Activated gamma-delta T cell (primary cell): ENCODE measurements around the gene KTN1.

Source experiments
- DNase-seq: peaks from one replicate; lab custom pipeline; 2025; lab: John Stamatoyannopoulos, UW

KTN1 gene

DNA sequence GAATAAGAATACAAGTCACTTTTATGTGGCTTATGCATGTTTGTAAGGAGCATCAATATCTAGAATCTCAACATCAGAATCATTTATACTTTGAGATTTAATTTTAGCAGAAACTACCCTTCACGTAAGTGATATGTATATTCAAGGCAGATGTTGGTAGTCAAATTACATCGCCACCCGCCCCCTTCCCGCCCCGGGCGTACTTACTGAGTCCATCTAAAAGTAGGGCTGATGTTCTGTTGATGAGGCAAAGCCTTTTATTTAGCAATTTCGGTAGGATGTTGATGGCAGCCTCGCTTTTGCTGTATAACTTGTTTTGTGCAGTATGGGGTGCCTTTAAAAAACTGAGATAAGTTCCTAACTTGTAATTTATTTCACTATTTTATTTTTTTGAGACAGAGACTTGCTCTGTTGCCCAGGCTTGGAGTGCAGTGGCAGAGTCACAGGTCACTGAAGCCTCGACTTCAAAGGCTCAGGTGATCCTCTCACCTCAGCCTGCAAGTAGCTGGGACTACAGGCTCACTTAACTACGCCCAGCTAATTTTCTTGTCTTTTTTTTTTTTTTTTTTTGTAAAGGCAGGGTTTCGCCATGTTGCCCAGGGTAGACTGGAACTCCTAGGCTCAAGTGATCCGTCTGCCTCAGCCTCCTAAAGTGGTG, 30.8 kb downstream of the KTN1 start:
- no peak for DNase-seq

GRCh38 chr14:55611859-55612258, 31.9 kb downstream of the KTN1 start:
- DNase-seq: no peak

GRCh38 chr14:55614304-55614703, 34.3 kb downstream of the KTN1 start:
- DNase-seq: no peak

- no peak for DNase-seq
Observed at GRCh38 chr14:55620277-55620676, 40.3 kb downstream of the KTN1 start.

DNA sequence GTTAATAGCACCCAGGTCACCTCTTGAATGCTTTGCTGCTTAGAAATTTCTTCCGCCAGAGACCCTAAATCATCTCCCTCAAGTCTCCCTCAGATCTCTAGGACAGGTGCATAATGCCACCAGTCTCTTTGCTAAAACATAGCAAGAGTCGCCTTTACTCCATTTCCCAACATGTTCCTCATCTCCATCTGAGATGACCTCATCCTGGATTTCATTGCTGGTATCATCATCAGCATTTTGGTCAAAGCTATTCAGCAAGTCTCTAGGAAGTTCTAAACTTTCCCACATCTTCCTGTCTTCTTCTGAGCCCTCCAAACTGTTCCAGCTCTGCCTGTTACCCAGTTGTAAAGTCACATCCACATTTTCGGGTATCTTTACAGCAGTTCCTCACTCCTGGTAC, 41.0 kb downstream of the KTN1 start:
- DNase-seq: no peak

GRCh38 chr14:55621391-55621790, 41.4 kb downstream of the KTN1 start:
- no peak for DNase-seq

DNA sequence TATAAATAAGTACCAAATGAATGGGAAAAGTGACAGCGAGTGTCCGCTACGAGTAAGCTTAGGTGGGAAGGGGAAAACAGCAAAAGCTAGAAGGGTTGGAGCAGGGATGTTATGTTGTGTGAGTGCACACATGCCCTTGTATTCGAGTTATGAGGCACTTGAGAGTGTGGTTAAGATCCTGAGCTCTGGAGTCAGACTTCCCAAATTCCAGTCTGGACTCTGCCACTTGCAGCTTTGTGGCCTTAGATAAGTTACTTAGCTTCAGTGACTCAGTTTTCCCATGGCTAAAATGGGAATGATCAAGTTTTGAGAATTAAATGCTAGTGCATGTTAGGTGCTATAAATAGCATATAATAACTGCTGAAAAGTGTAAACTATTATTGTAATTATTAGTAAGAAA, 44.9 kb downstream of the KTN1 start:
- no peak for DNase-seq

- no peak for DNase-seq
Observed at GRCh38 chr14:55625481-55625880, 45.5 kb downstream of the KTN1 start.

DNA sequence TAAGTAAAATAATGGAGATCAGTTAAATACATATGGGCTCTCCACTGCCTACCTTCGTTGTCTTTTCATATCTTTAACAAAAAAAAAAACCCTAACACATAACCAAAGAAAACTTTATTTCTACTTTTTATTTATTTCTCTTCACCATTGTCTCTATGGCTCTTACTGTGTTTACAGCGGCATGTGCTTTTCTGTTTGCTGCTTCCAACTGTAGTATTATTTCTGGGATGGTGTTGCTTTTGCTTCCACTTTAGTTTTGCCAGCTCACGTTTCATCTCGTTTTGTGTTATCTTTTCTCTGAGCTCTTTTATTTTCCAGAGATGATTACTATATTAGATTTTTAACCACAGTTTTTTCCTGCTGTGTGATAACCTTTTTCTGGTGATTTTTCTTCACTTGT, 46.1 kb downstream of the KTN1 start:
- DNase-seq: no peak

DNA sequence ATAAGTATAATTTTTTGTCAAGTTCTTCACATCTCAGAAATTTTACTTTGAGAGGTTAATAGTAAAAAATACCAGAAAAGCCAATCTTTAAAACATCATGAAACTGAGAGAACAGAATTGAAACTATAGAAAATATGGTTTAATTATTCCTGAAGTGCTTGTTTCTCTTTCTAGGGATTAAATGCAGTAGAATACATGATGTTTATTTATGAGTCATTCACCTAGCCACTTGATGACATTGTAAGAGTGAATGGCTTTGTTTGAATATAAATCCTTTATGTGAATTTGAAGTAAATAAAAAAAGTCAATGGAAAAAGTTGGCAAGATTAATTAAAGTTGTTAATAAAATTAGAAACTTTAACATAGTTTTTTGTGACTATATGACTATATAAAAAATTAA, 48.4 kb downstream of the KTN1 start:
- no peak for DNase-seq

GRCh38 chr14:55638665-55639064, 58.7 kb downstream of the KTN1 start:
- DNase-seq: no peak

DNA sequence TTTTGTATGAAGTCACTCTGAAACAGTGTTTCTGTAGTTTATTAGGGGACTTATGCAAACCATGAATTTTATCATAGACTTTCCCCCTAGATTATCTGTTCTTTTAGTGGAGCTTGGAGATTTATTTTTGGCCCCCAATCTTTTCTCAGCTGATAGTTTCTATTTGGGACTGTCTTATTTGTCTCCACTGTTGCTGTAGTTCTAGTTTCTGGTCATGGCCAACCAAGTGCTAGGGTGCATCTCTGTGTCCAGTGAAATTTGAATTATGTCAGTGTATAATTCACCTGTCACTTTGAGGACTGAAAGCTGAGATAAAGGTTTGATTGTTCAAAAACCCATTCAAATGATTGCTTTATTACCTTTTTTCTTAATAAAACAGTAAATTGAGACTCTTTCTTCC, 61.3 kb downstream of the KTN1 start:
- DNase-seq: no peak

GRCh38 chr14:55641954-55642353, 61.9 kb downstream of the KTN1 start:
- DNase-seq: no peak

- DNase-seq: no peak
Observed at GRCh38 chr14:55645145-55645544, 65.1 kb downstream of the KTN1 start.

- DNase-seq: no peak
Observed at GRCh38 chr14:55645845-55646832, 66.1 kb downstream of the KTN1 start.

GRCh38 chr14:55650992-55651391, 71.0 kb downstream of the KTN1 start:
- DNase-seq: no peak

DNA sequence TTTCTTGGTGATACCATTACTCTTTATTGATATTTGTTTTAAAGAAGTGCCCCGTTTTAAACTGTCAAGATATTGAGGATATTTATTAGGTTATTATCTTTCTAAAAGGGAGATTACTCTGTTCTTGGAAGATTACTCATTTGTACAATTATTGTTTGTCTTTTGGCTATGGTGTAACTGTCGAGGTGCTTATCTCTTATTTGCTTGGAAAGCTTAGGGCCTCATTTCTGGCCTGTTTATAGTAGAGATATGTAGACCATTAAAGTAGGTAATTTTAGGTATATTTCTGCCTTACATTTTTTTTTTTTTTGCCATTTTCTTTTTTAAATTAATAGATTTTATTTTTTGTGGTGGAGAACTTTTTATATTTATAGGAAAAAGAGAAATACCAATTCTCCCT, 74.2 kb downstream of the KTN1 start:
- no peak for DNase-seq

DNA sequence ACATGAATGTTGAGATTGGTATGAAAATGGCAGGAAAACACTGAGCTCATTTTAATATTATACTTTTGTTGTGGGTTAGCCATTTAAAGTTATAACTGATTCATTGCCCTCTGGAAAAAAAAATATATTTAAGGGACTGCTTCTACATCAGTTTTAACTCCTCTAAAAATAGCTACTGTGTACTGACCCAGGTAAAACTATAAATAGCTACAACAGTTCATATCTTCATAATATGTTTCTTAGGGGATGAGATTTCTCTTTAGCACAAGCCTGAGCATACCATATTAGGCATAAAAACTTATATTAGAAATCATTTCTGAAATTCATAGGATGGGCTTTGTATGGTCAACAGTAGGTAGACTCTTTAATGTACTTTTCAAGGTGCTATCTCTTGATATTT, 81.0 kb downstream of the KTN1 start:
- DNase-seq: no peak

DNA sequence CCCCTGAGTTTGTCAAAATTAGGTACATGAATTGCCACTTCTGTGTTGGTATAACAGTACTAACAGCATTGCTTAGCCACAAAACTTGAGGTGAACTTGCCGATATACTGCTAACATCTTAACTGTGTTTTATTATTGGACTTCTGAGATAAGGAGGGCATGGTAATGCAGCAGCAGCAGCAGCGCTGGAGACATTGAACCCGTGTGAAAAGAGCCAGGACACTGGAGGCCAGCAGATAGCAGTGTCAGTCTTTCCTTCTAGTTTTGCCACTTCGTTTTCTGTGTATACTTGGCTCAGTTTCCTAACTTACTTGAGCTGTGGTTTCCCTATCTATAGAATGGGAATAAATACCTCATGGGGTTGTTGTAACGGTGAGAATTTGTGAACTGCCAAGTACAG, 82.7 kb downstream of the KTN1 start:
- DNase-seq: no peak

GRCh38 chr14:55665067-55665675, 85.2 kb downstream of the KTN1 start:
- DNase-seq: no peak

DNA sequence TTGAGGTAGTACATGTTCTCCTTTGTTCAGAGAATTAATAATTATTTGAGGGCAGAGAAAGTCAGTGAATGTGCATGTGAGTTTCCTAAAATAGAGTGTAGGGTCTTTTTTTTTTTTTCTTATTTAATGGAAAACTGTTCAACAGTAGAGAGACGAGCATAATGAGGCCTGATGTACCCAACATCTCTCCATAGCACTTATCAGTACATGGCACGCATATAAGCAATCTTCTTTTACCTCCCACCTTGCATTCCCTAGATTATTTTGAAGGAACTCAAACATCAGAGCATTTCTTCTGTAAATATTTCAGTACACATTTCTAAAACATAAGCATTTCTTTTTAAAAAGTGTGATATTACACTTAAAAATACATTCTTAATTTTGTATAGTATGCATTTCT, 87.8 kb downstream of the KTN1 start:
- no peak for DNase-seq

DNA sequence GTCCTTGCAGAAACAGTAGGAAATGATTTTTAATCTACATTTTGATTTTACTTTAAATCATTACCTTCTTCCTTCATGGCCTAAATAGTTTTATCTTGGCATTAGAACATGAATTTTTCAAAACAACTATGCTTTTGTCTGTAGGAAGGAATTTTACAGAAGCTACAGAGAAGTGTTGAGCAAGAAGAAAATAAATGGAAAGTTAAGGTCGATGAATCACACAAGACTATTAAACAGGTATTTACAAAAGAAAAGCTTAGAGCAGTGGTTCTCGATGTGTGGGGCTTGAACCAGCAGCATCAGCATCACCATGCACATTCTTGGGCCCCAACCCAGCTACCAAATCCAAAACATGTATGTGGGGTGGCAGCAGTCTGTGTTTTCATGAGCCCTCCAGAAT, 91.6 kb downstream of the KTN1 start:
- no peak for DNase-seq

DNA sequence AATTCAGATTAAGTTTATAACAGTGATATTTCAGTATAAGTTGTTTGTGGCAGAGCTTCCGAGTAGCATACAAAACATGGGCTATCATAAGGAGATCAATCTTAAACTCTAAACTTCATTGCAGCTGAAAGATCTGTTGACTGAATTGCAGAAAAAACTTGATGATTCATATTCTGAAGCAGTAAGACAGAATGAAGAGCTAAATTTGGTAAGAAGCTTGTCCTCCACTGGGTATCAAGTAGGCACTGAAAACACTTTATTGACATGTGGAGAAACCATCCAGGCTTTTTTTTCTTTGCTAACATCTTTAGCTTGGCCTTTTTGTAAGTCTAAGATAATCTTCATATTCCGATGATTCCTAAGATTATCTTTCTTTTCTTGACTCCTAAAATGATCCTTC, 93.0 kb downstream of the KTN1 start:
- no peak for DNase-seq
